Fibroblast of skin of left biceps (primary cell): ENCODE data around the gene TOPBP1.
"Not testable (repeated sequence)": the region's sequence is repeated elsewhere in the genome, so short reads cannot be mapped to it uniquely, and the experiment has no call there.

Source experiments
- DNase-seq, 2 experiments: peaks; one replicate each; pipeline ENCODE4 v3.0.0-alpha.2; 2013; ENCODE audit warnings: low read depth in 2 of 2

TOPBP1 gene

GRCh38 chr3:133674290-133674919 is 12.7 kb upstream of the TOPBP1 start:
- DNase-seq = no peak

- DNase-seq = no peak
Observed at GRCh38 chr3:133673746-133674145, 12.0 kb upstream of the TOPBP1 start.

GRCh38 chr3:133672461-133672860 is 10.7 kb upstream of the TOPBP1 start:
- DNase-seq = no peak

GRCh38 chr3:133670525-133670995 is 8.8 kb upstream of the TOPBP1 start:
- DNase-seq = no peak

- no peak for DNase-seq
Observed at GRCh38 chr3:133669949-133670524, 8.3 kb upstream of the TOPBP1 start.

- no peak for DNase-seq
Observed at GRCh38 chr3:133667118-133667517, 5.4 kb upstream of the TOPBP1 start.

GRCh38 chr3:133665188-133665587 is 3.4 kb upstream of the TOPBP1 start:
- DNase-seq = not testable (repeated sequence)

- DNase-seq = no peak
Observed at GRCh38 chr3:133663569-133664313, 2.0 kb upstream of the TOPBP1 start.

- DNase-seq = no peak
Observed at GRCh38 chr3:133662278-133662651, 524 bp upstream of the TOPBP1 start.

GRCh38 chr3:133659806-133660205 is 1.9 kb downstream of the TOPBP1 start:
- DNase-seq = no peak

GRCh38 chr3:133655731-133656515 is 5.8 kb downstream of the TOPBP1 start:
- no peak for DNase-seq

- DNase-seq = no peak
Observed at GRCh38 chr3:133649486-133650068, 12.2 kb downstream of the TOPBP1 start.

- DNase-seq = peak; percentile 56 to 67
Observed at GRCh38 chr3:133644768-133645167, 17.0 kb downstream of the TOPBP1 start.

GRCh38 chr3:133643611-133644010 is 18.1 kb downstream of the TOPBP1 start:
- DNase-seq = no peak

GRCh38 chr3:133641254-133641653 is 20.5 kb downstream of the TOPBP1 start:
- no peak for DNase-seq

GRCh38 chr3:133633439-133633838 is 28.3 kb downstream of the TOPBP1 start:
- no peak for DNase-seq

GRCh38 chr3:133629146-133629545 is 32.6 kb downstream of the TOPBP1 start:
- DNase-seq = no peak

GRCh38 chr3:133627789-133628188 is 34.0 kb downstream of the TOPBP1 start:
- DNase-seq = no peak

- no peak for DNase-seq
Observed at GRCh38 chr3:133620066-133620784, 41.5 kb downstream of the TOPBP1 start.

GRCh38 chr3:133611534-133611933 is 50.2 kb downstream of the TOPBP1 start:
- no peak for DNase-seq

- DNase-seq = peak; percentile 36 to 40
Observed at GRCh38 chr3:133610031-133610430, 51.7 kb downstream of the TOPBP1 start.
